Ascending aorta (tissue), 2 donors: ENCODE measurements around the gene CRTC3. TPM values are rescaled to one million over a fixed set of nuclear protein-coding genes. Genes with fewer than 3 reads are reported as not detected.

Experiments
- DNase-seq, 2 donors: peaks; one replicate each; pipeline ENCODE4 v3.0.0-alpha.2; 2019; ENCODE audit warnings: low spot score in 2 of 2
- H3K27ac ChIP-seq, 2 donors: fragments of 200-600 bp; sonication (generic); one replicate each; pipeline ENCODE4 v1.5.1; 2016 to 2017; ENCODE audit warnings: mild to moderate bottlenecking in 1 of 2
- H3K27me3 ChIP-seq: fragments of 200-600 bp; sonication (generic); one replicate; pipeline ENCODE4 v1.5.1; 2017
- H3K36me3 ChIP-seq, 2 donors: fragments of 200-600 bp; sonication (generic); one replicate each; pipeline ENCODE4 v1.5.1; 2016
- H3K4me1 ChIP-seq, 2 donors: fragments of 200-600 bp; sonication (generic); one replicate each; pipeline ENCODE4 v1.5.1; 2016 to 2017; ENCODE audit warnings: mild to moderate bottlenecking in 1 of 2
- H3K4me3 ChIP-seq, 2 donors: fragments of 200-600 bp; sonication (generic); one replicate each; pipeline ENCODE4 v1.5.1; 2016 to 2017; ENCODE audit warnings: mild to moderate bottlenecking in 1 of 2
- H3K9me3 ChIP-seq, 2 donors: fragments of 200-600 bp; sonication (generic); one replicate each; pipeline ENCODE4 v1.5.1; 2016
- CTCF ChIP-seq, 3 experiments: fragments of 200-600 bp in 2 of 3; fragments of 450-650 bp in 1 of 3; sonication (generic) in 2 of 3; IDR thresholded peaks; one replicate each; pipeline ENCODE4 v1.5.1; 2016 to 2019; ENCODE audit warnings: antibody characterized with exemption in 3 of 3, mild to moderate bottlenecking in 1 of 3, moderate library complexity in 1 of 3
- intact Hi-C: fragments of 100-400 bp; cut with DNase I; formaldehyde crosslinking; loops from one replicate; pipeline ENCODE4 v1.15.1; 2023
- total RNA-seq: library from RNA; depleted of rRNA; stranded (reverse); fragments of >200 nt; gene quantifications from one replicate; pipeline ENCODE4 v1.1.0, GENCODE V29; 2016

The CRTC3 gene
- total RNA-seq, 1 donor from 2014 or later, result 35.5 TPM

DNA sequence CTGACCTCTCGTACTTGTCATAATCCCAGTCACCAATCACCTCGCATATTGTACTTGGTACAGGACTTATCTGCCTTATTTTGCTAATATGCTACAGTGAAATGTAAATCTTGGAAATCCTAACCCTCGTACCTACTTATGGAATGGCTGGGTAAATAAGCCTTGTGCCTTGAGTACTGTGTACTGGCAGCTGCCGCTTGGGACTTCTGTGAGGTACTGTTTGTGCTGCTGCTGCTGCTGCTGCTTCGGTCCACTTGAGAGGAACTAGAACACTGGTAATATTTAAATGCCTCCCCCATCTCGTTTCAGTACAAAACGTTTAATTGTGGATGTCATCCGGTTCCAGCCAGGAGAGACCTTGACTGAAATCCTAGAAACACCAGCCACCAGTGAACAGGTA, 42.5 kb upstream of the CRTC3 start:
- H3K9me3 ChIP-seq, result no peaks in the 10 kb centered on the region
- H3K27me3 ChIP-seq, result no peaks in the 10 kb centered on the region
- H3K4me3 ChIP-seq, result no peak overlapping the region
- DNase-seq, result no peak
- TF ChIP-seq CTCF (IDR thresholded peaks at IDR 0.05), result no peak
- H3K36me3 ChIP-seq, result peaks cover 88 to 92% of the 10 kb centered on the region in 2 donors
- intact Hi-C loops, result no loop called here
- no peak overlapping the region for H3K27ac ChIP-seq
- no peaks in the 10 kb centered on the region for H3K4me1 ChIP-seq

- no peak overlapping the region for H3K27ac ChIP-seq
- no peak overlapping the region for H3K4me3 ChIP-seq
- H3K9me3 ChIP-seq, result no peaks in the 10 kb centered on the region
- intact Hi-C loops, result no loop called here
- no peaks in the 10 kb centered on the region for H3K27me3 ChIP-seq
- H3K4me1 ChIP-seq, result no peaks in the 10 kb centered on the region
- no peak for DNase-seq
- no peak for TF ChIP-seq CTCF (IDR thresholded peaks at IDR 0.05)
- H3K36me3 ChIP-seq, result peaks cover 86 to 93% of the 10 kb centered on the region in 2 donors
These were observed 40.2 kb upstream of the CRTC3 start for GRCh38 chr15:90489514-90489913.

DNA sequence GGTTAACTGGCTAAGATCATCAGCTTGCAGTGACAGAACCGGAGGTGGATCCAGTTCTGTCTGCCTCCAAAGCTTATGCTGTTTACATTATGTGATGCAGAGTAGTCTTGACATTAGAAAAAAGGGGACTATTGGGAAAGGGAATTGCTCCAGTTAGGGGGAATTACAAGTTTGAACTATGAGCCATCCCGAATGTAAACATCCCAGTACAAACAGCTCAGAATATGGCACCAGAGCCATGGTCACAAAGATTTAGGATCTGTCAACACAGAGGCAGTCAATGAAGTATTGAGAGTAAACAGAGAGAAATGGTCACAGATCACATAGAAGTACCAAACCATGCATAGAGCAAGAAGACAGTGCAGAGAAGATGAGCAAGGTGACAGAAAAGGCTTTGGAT, 39.8 kb upstream of the CRTC3 start:
- DNase-seq, result no peak
- intact Hi-C loops, result no loop called here

GRCh38 chr15:90493647-90494046, 36.1 kb upstream of the CRTC3 start:
- Histone ChIP-seq H3K36me3 (peaks cover 82 to 95% of the 10 kb centered on the region in 2 donors), H3K27ac (no peak overlapping the region)

More for the DNA sequence above, 39.8 kb upstream of the CRTC3 start:
- Histone ChIP-seq H3K4me3 (no peak overlapping the region), H3K4me1 (no peaks in the 10 kb centered on the region), H3K36me3 (peaks cover 85 to 93% of the 10 kb centered on the region in 2 donors), H3K9me3 (no peaks in the 10 kb centered on the region), H3K27me3 (no peaks in the 10 kb centered on the region), H3K27ac (no peak overlapping the region)
- TF ChIP-seq CTCF (IDR thresholded peaks at IDR 0.05), result no peak

GRCh38 chr15:90495067-90495466, 34.7 kb upstream of the CRTC3 start:
- H3K36me3 ChIP-seq, result peaks cover 83 to 96% of the 10 kb centered on the region in 2 donors
- TF ChIP-seq CTCF (IDR thresholded peaks at IDR 0.05), result no peak
- H3K4me1 ChIP-seq, result no peaks in the 10 kb centered on the region
- intact Hi-C loops, result no loop called here
- no peaks in the 10 kb centered on the region for H3K27me3 ChIP-seq
- H3K9me3 ChIP-seq, result no peaks in the 10 kb centered on the region
- no peak for DNase-seq
- no peak overlapping the region for H3K4me3 ChIP-seq
- H3K27ac ChIP-seq, result no peak overlapping the region

More at GRCh38 chr15:90493647-90494046, 36.1 kb upstream of the CRTC3 start:
- no peaks in the 10 kb centered on the region for H3K9me3 ChIP-seq
- H3K4me3 ChIP-seq, result no peak overlapping the region
- DNase-seq, result no peak
- no peak for TF ChIP-seq CTCF (IDR thresholded peaks at IDR 0.05)
- intact Hi-C loops, result no loop called here
- H3K4me1 ChIP-seq, result no peaks in the 10 kb centered on the region
- H3K27me3 ChIP-seq, result no peaks in the 10 kb centered on the region

GRCh38 chr15:90496791-90497190, 32.9 kb upstream of the CRTC3 start:
- DNase-seq, result no peak
- no peak overlapping the region for H3K27ac ChIP-seq
- intact Hi-C loops, result no loop called here

More at GRCh38 chr15:90496791-90497190, 32.9 kb upstream of the CRTC3 start:
- Histone ChIP-seq H3K36me3 (peaks cover 81 to 98% of the 10 kb centered on the region in 2 donors), H3K27me3 (no peaks in the 10 kb centered on the region), H3K4me1 (no peaks in the 10 kb centered on the region), H3K9me3 (no peaks in the 10 kb centered on the region), H3K4me3 (no peak overlapping the region)
- no peak for TF ChIP-seq CTCF (IDR thresholded peaks at IDR 0.05)
